Thyroid gland (tissue), 4 donors: ENCODE data around the gene NF2. TPM values are rescaled to one million over a fixed set of nuclear protein-coding genes. Genes with fewer than 3 reads are reported as not detected.

Experiments used
- DNase-seq, 2 donors: peaks; one replicate each; pipeline ENCODE4 v3.0.0-alpha.2; 2019
- H3K27ac ChIP-seq, 3 donors: fragments of 200-600 bp; sonication (generic); 1 replicate in 2 of 3; 2 replicates in 1 of 3; pipeline ENCODE4 v1.5.1; 2016 to 2019; ENCODE audit warnings: mild to moderate bottlenecking in 1 of 3, moderate library complexity in 1 of 3
- H3K27me3 ChIP-seq: fragments of 200-600 bp; sonication (generic); one replicate; pipeline ENCODE4 v1.5.1; 2019
- H3K36me3 ChIP-seq, 2 donors: fragments of 200-600 bp; sonication (generic); one replicate each; pipeline ENCODE4 v1.5.1; 2016 to 2019
- H3K4me1 ChIP-seq, 2 donors: fragments of 200-600 bp; sonication (generic); one replicate each; pipeline ENCODE4 v1.5.1; 2017 to 2019
- H3K4me3 ChIP-seq, 3 donors: fragments of 200-600 bp; sonication (generic); replicated peaks in 1 of 3; 1 replicate in 2 of 3; 2 replicates in 1 of 3; pipeline ENCODE4 v1.5.1; 2016; ENCODE audit warnings: mild to moderate bottlenecking in 1 of 3
- H3K9me3 ChIP-seq: fragments of 200-600 bp; sonication (generic); one replicate; pipeline ENCODE4 v1.5.1; 2017
- CTCF ChIP-seq, 6 experiments: fragments of 200-600 bp in 3 of 6; fragments of 450-650 bp in 3 of 6; sonication (generic) in 3 of 6; IDR thresholded peaks; one replicate each; pipeline ENCODE4 v1.5.1; 2016 to 2019; ENCODE audit warnings: antibody characterized with exemption in 6 of 6, mild to moderate bottlenecking in 2 of 6, inconsistent platforms in 1 of 6, moderate library complexity in 1 of 6
- POLR2A ChIP-seq, 2 donors: fragments of 450-650 bp; IDR thresholded peaks; one replicate each; pipeline ENCODE4 v1.6.1; 2017; ENCODE audit warnings: antibody characterized with exemption in 2 of 2, mild to moderate bottlenecking in 2 of 2, moderate library complexity in 1 of 2
- WGBS, 2 donors: methylation state at CpG; one replicate each; pipeline ENCODE4 v1.1.5; 2017; 5-methylcytosine and 5-hydroxymethylcytosine counted together
- intact Hi-C: fragments of 100-400 bp; cut with DNase I; formaldehyde crosslinking; loops from one replicate; pipeline ENCODE4 v1.15.1; 2023
- total RNA-seq, 4 donors: library from RNA; depleted of rRNA; stranded (reverse); fragments of >200 nt; gene quantifications; one replicate each; pipeline ENCODE4 v1.2.3, GENCODE V29; 2016

The NF2 gene
- total RNA-seq, 4 donors from 2014 or later = 37.5 to 65.5 (median 51.6) TPM

GRCh38 chr22:29707471-29707870 is 104.0 kb downstream of the NF2 start:
- DNase-seq = no peak
- Histone ChIP-seq H3K4me1 (peaks cover 5 to 30% of the 10 kb centered on the region in 2 donors), H3K27ac (no peak overlapping the region), H3K36me3 (no peaks in the 10 kb centered on the region), H3K9me3 (no peaks in the 10 kb centered on the region), H3K27me3 (no peaks in the 10 kb centered on the region), H3K4me3 (no peak overlapping the region)
- intact Hi-C loops = no loop called here
- 90 to 96% methylated on average over 5 of the region's 5 CpGs for WGBS, 2 donors
- TF ChIP-seq POLR2A (IDR thresholded peaks at IDR 0.05) = no peak
- no peak for TF ChIP-seq CTCF (IDR thresholded peaks at IDR 0.05)

DNA sequence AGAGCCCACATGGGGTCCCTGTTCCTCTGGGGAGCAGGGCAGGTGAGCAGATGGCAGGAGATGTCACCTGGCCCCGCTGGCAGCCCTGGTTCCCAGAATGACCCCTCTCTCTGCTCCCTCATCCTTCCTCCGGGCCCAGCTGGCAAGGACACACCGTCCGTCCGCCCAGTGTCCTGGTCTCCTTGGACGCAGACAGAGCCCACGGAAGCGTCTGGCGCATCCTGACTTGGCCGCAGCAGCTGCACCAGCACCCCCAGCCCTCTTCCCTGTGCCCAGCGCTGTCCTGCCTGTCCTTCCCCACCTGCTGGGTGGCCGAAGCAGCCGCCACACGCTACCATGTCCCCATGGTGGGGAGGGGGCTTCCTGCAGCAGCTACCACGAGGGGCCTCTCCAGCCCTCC is 106.8 kb downstream of the NF2 start:
- TF ChIP-seq CTCF (IDR thresholded peaks at IDR 0.05) = no peak
- TF ChIP-seq POLR2A (IDR thresholded peaks at IDR 0.05) = no peak
- intact Hi-C loops = no loop called here
- Histone ChIP-seq H3K9me3 (no peaks in the 10 kb centered on the region), H3K27ac (no peak overlapping the region), H3K4me3 (no peak overlapping the region), H3K4me1 (peaks cover 0 to 6% of the 10 kb centered on the region in 2 donors), H3K27me3 (no peaks in the 10 kb centered on the region), H3K36me3 (no peaks in the 10 kb centered on the region)
- no peak for DNase-seq
- 78 to 79% methylated on average over 12 to 15 of the region's 15 CpGs for WGBS, 2 donors

DNA sequence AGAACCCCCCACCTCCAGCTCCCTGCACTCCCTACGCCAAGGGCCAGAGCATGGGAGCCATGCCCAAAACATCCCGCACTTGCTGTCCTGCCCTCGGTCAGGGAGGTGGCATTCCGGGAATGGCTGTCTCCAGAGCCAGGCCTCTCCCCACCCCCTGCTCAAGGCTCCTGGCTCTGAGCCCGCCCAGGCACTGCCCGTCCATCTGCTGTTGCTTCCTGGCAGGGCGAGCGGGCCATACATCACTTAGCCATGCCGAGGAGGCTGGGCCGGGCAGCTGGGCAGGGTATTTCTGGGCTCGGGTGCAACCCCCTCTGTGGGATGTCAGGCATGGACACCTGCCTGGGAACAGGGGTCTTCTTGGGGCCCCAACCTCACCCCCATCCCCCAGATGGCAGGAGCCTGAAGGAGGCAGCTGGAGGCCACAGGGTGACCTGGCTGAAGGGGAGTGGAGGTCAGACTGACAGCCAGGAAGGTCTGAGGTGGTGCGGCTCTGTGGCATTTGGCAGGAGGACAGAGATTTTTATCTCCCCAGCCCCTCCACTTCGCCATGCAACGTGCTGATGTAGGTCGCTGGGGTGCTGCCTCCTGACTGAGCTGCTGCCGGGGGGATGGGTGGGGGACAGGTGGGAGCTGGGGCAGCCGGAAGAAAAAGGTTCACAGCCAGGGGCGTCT is 107.6 kb downstream of the NF2 start:
- DNase-seq = no peak
- 51 to 53% methylated on average over 6 to 18 of the region's 18 CpGs for WGBS, 2 donors
- no peaks in the 10 kb centered on the region for H3K27me3 ChIP-seq
- H3K4me3 ChIP-seq = no peak overlapping the region
- no peaks in the 10 kb centered on the region for H3K4me1 ChIP-seq
- no peak overlapping the region for H3K27ac ChIP-seq
- no peaks in the 10 kb centered on the region for H3K9me3 ChIP-seq
- no peaks in the 10 kb centered on the region for H3K36me3 ChIP-seq
- TF ChIP-seq POLR2A (IDR thresholded peaks at IDR 0.05) = no peak
- TF ChIP-seq CTCF (IDR thresholded peaks at IDR 0.05) = no peak
- intact Hi-C loops = no loop called here

DNA sequence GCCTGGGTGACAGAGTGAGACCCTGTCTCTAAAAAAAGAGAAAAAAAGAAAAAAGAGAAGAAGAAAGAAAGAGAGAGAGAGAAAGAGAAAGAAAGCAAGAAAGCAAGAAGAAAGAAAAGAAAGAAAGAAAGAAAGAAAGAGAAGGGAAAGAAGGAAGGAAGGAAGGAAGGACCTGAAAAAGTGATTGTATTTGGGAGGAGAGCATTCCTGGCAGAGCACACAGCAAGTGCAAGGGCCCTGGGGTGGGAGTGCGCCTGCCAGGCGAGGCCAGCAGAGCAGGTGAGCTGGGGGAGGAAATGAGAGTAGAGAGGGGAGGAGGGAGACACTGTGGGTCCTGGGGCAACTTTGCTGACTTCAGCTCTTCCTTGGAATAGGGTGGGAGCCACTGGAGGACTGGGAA is 108.7 kb downstream of the NF2 start:
- Histone ChIP-seq H3K27me3 (no peaks in the 10 kb centered on the region), H3K9me3 (no peaks in the 10 kb centered on the region), H3K4me3 (no peak overlapping the region), H3K27ac (no peak overlapping the region), H3K4me1 (no peaks in the 10 kb centered on the region), H3K36me3 (no peaks in the 10 kb centered on the region)
- 86 to 93% methylated on average over 2 of the region's 2 CpGs for WGBS, 2 donors
- no peak for TF ChIP-seq CTCF (IDR thresholded peaks at IDR 0.05)
- no peak for TF ChIP-seq POLR2A (IDR thresholded peaks at IDR 0.05)
- no peak for DNase-seq
- intact Hi-C loops = no loop called here

- H3K36me3 ChIP-seq = no peaks in the 10 kb centered on the region
- TF ChIP-seq POLR2A (IDR thresholded peaks at IDR 0.05) (no peak), CTCF (IDR thresholded peaks at IDR 0.05) (no peak)
Measured at GRCh38 chr22:29713156-29713727, 109.8 kb downstream of the NF2 start.

More at GRCh38 chr22:29713156-29713727, 109.8 kb downstream of the NF2 start:
- Histone ChIP-seq H3K27me3 (no peaks in the 10 kb centered on the region), H3K4me3 (no peak overlapping the region), H3K27ac (no peak overlapping the region), H3K4me1 (no peaks in the 10 kb centered on the region), H3K9me3 (no peaks in the 10 kb centered on the region)
- intact Hi-C loops = no loop called here
- WGBS, 2 donors = 56 to 61% methylated on average over 8 of the region's 8 CpGs
- no peak for DNase-seq
